ENCODE results near the gene FSTL4.

FSTL4 gene

DNA sequence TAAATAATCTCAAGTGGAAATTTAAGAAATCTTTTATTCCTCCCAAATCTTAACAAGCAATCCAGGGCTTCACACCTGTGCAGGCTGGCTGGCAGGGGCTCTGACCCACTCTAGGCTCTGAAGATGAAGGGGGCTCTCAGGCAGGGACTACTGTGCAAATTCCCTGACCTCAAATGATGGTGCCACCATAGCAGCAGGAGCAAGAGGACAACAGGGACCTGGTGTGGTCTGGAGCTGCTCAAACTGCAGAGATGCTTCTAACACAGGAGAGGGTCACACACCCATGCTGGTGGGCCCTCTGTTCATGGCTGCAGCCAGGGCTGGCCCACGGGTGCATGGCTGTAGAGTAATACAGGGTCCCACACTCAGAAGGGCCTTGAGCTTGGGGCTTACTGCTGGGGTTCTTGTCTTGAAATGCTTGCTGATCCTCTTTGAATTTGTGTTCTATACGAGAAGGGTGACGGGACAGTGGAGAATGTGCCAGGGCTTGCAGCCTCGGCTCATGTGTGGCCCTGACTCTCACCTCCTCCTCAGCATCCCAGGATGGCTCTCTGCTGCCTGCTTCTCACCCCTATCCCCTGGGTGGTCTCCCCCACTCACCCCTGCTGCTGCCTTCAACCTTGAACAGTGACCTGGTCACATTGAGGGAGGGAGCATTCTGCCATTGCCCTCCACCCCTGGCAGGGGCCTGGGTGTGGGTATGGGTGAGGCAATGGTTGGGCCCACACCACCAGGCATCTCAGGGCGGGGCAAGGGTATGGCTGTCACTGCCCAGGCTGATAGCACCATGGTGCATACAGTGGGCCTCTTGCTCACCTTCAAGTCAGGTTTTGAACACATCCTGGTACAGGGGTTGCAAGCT, 191.7 kb downstream of the FSTL4 start:
- CTCF ChIA-PET, result interaction anchor here (0.9 to 2.2 kb wide), 4 partner anchors 13 to 524 kb away, joined by 3 to 7 read pairs (median 4); no protein-coding TSS in a partner anchor
- POLR2A ChIA-PET, result no interaction called here
- DNase-seq (ENCODE audit: low read depth, low spot score), result no peak

DNA sequence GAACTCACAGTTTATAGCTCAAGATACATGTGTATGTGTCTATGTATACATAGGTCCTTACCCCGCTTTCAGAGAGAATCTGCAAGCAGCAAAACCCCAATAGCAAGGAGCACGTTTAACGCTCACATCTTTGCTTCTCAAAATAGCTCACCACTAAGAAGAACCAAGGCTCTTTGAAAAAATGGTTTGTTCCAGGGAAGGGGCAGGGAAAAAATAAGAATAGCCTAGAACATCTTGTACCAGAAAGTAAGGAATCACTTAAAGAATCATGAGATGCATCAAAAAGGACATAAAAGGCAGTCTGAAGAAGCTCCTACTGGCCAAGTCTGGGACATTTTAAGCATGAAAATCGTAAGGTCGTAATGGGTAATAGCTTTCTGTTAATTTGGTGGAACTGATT, 196.4 kb downstream of the FSTL4 start:
- no peak for DNase-seq (ENCODE audit: low read depth, low spot score)
- TF ChIP-seq CTCF (IDR thresholded peaks at IDR 0.05; ENCODE audit: insufficient read depth, low read length, missing control alignments), result no peak
- CTCF ChIA-PET, result interaction anchor here (1.0 kb wide), 2 partner anchors 8 to 10 kb away, joined by 4 read pairs; no protein-coding TSS in a partner anchor
- no peak overlapping the region for H3K4me3 ChIP-seq (ENCODE audit: low read depth, low read length)
- POLR2A ChIA-PET, result no interaction called here

More for the DNA sequence above, 191.7 kb downstream of the FSTL4 start:
- H3K4me3 ChIP-seq (ENCODE audit: low read depth, low read length), result no peak overlapping the region
- TF ChIP-seq CTCF (IDR thresholded peaks at IDR 0.05; ENCODE audit: insufficient read depth, low read length, missing control alignments), result no peak

DNA sequence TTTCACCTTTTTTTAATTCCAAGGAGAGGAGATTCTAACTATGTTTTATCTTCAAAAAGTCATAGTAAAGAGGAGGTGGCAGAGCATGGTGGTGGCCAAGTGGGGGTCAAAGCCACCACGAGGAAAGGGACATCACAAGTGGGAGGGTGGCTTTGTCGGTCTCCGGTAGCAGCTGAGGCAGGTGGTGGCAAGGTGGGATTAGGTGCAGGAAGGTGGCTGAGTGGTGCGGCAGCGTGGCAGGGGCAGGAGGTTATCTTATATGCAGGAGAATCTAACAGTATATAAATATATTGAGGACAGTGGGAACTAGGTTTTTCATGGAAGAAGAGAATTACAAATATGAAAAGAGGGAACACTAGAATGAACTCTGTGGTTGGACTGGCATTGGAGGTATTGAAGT, 196.8 kb downstream of the FSTL4 start:
- POLR2A ChIA-PET, result no interaction called here
- TF ChIP-seq CTCF (IDR thresholded peaks at IDR 0.05; ENCODE audit: insufficient read depth, low read length, missing control alignments), result no peak
- CTCF ChIA-PET, result interaction anchor here (1.0 kb wide), 2 partner anchors 9 to 10 kb away, joined by 4 read pairs; no protein-coding TSS in a partner anchor
- no peak for DNase-seq (ENCODE audit: low read depth, low spot score)
- no peak overlapping the region for H3K4me3 ChIP-seq (ENCODE audit: low read depth, low read length)

- H3K4me3 ChIP-seq (ENCODE audit: low read depth, low read length), result no peak overlapping the region
- CTCF ChIA-PET, result no interaction called here
- no peak for TF ChIP-seq CTCF (IDR thresholded peaks at IDR 0.05; ENCODE audit: insufficient read depth, low read length, missing control alignments)
- POLR2A ChIA-PET, result no interaction called here
- no peak for DNase-seq (ENCODE audit: low read depth, low spot score)
Measured at GRCh38 chr5:133412661-133413060, 199.7 kb downstream of the FSTL4 start.

- TF ChIP-seq CTCF (IDR thresholded peaks at IDR 0.05; ENCODE audit: insufficient read depth, low read length, missing control alignments), result no peak
- no peak overlapping the region for H3K4me3 ChIP-seq (ENCODE audit: low read depth, low read length)
- no peak for DNase-seq (ENCODE audit: low read depth, low spot score)
- CTCF ChIA-PET, result interaction anchor here (0.7 to 2.6 kb wide), 2 partner anchors 13 to 19 kb away, joined by 3 to 11 read pairs; no protein-coding TSS in a partner anchor
- POLR2A ChIA-PET, result no interaction called here
Measured at GRCh38 chr5:133410335-133410828, 202.0 kb downstream of the FSTL4 start.

GRCh38 chr5:133409210-133409674, 203.1 kb downstream of the FSTL4 start:
- no peak overlapping the region for H3K4me3 ChIP-seq (ENCODE audit: low read depth, low read length)
- CTCF ChIA-PET, result interaction anchor here (0.7 kb wide), 1 partner anchor 15 kb away, joined by 3 read pairs; no protein-coding TSS in a partner anchor
- POLR2A ChIA-PET, result no interaction called here
- no peak for DNase-seq (ENCODE audit: low read depth, low spot score)
- TF ChIP-seq CTCF (IDR thresholded peaks at IDR 0.05; ENCODE audit: insufficient read depth, low read length, missing control alignments), result no peak
